HG02571 (cell line): Measurements from ENCODE around the gene IQGAP3.

Experiments used
- ATAC-seq: cut with Tn5 transposase; IDR thresholded peaks from one replicate; pipeline ENCODE4 v1.9.1; 2021; ENCODE audit warnings: mild to moderate bottlenecking, moderate library complexity; ENCODE audit not compliant: unreplicated experiment

Gene IQGAP3

GRCh38 chr1:156546267-156546666 lies 26.1 kb downstream of the IQGAP3 start:
- no peak for ATAC-seq

- no peak for ATAC-seq
Measured at GRCh38 chr1:156544592-156545102, 27.7 kb downstream of the IQGAP3 start.

GRCh38 chr1:156543066-156543465 lies 29.3 kb downstream of the IQGAP3 start:
- no peak for ATAC-seq

- ATAC-seq = no peak
Measured at GRCh38 chr1:156540955-156541354, 31.4 kb downstream of the IQGAP3 start.

- ATAC-seq = no peak
Measured at GRCh38 chr1:156539818-156540355, 32.5 kb downstream of the IQGAP3 start.

GRCh38 chr1:156538711-156539440 lies 33.5 kb downstream of the IQGAP3 start:
- no peak for ATAC-seq

- ATAC-seq = no peak
Measured at GRCh38 chr1:156537027-156537426, 35.3 kb downstream of the IQGAP3 start.

GRCh38 chr1:156534424-156535060 lies 37.8 kb downstream of the IQGAP3 start:
- ATAC-seq = no peak

GRCh38 chr1:156533568-156534220 lies 38.7 kb downstream of the IQGAP3 start:
- no peak for ATAC-seq

GRCh38 chr1:156532374-156532773 lies 40.0 kb downstream of the IQGAP3 start:
- no peak for ATAC-seq

- no peak for ATAC-seq
Measured at GRCh38 chr1:156530006-156530405, 42.4 kb downstream of the IQGAP3 start.

- no peak for ATAC-seq
Measured at GRCh38 chr1:156528875-156529425, 43.4 kb downstream of the IQGAP3 start.

GRCh38 chr1:156528231-156528630 lies 44.1 kb downstream of the IQGAP3 start:
- no peak for ATAC-seq

GRCh38 chr1:156527584-156527983 lies 44.8 kb downstream of the IQGAP3 start:
- no peak for ATAC-seq

- ATAC-seq = no peak
Measured at GRCh38 chr1:156525856-156526489, 46.4 kb downstream of the IQGAP3 start.

- ATAC-seq = no peak
Measured at GRCh38 chr1:156525071-156525501, 47.3 kb downstream of the IQGAP3 start.

GRCh38 chr1:156524481-156524869 lies 47.9 kb downstream of the IQGAP3 start:
- no peak for ATAC-seq

GRCh38 chr1:156523801-156524480 lies 48.4 kb downstream of the IQGAP3 start:
- no peak for ATAC-seq

- ATAC-seq = no peak
Measured at GRCh38 chr1:156522443-156522970, 49.9 kb downstream of the IQGAP3 start.

GRCh38 chr1:156517748-156518147 lies 54.6 kb downstream of the IQGAP3 start:
- ATAC-seq = no peak
